ENCODE data around the gene PTTG1. TPM values are rescaled to one million over a fixed set of nuclear protein-coding genes. Genes with fewer than 3 reads are reported as not detected.

The PTTG1 gene
- total and polyA plus RNA-seq, 2 of the 4 experiments (the other 2 are of a cell fraction) = 98.6 to 118 TPM

DNA sequence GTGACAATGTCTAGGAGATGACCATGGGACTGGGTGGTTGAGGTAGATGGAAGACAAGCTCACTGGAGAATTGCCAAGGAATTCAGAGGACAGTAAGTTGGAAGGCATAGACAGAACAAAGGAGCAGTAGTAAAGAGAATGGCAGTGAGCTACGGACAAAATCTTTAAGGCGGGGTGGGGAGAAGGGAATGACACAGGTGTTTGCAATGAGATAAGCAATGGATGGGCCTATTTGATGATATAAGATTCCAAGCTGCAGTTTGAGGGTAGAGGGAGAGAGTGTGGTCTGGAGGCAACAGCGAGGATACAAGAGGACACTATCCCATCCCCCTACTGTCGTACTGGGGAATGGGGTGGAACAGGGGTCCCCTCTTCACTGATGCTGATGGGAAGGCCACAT, 14.4 kb downstream of the PTTG1 start:
- ChIA-PET POLR2A (ENCODE audit: unreplicated experiment) (no interaction called here), CTCF (no interaction called here)
- in situ Hi-C loops (cut with MboI; ENCODE audit: low sequenced_read_pairs) (no loop called here), dilution Hi-C loops (cut with HindIII; ENCODE audit: low sequenced_read_pairs, unreplicated experiment) (no loop called here), intact Hi-C loops (cut with micrococcal nuclease) (loop anchor here (10.0 kb wide), 1 partner anchor 1109 kb away; the partner anchor contains the start of gene GABRB2)
- no peak overlapping the region for H4K91ac ChIP-seq (ENCODE audit: insufficient read depth, low read depth, low read length)
- no peak overlapping the region for H3K4me2 ChIP-seq (ENCODE audit: low read depth, low read length)
- no peak overlapping the region for H3K23ac ChIP-seq (ENCODE audit: low read depth, low read length)
- no peak overlapping the region for H2AFZ ChIP-seq (replicated peaks; ENCODE audit: low read length, poor library complexity)
- BruUV-seq (replicated peaks) = no TSS peak
- TF ChIP-seq ELK1 (IDR thresholded peaks at IDR 0.05; ENCODE audit: borderline replicate concordance, low read depth, low read length) = no peak
- TF ChIP-seq NFE2L2 (IDR thresholded peaks at IDR 0.05; ENCODE audit: low read depth, low read length) = no peak
- TF ChIP-seq RAD21 (IDR thresholded peaks at IDR 0.05; ENCODE audit: low read length) = no peak
- TF ChIP-seq CHD1 (IDR thresholded peaks at IDR 0.05; ENCODE audit: low read depth, low read length) = no peak
- no peak for TF ChIP-seq MAFK (IDR thresholded peaks at IDR 0.05; ENCODE audit: low read depth, low read length)
- TF ChIP-seq POLR2A (IDR thresholded peaks at IDR 0.05; ENCODE audit: low read depth, low read length) = no peak
- TF ChIP-seq BHLHE40 (IDR thresholded peaks at IDR 0.05; ENCODE audit: low read depth, low read length) = no peak
- no peak for TF ChIP-seq RCOR1 (IDR thresholded peaks at IDR 0.05; ENCODE audit: insufficient replicate concordance, low read length)
- TF ChIP-seq, protein P1, sequence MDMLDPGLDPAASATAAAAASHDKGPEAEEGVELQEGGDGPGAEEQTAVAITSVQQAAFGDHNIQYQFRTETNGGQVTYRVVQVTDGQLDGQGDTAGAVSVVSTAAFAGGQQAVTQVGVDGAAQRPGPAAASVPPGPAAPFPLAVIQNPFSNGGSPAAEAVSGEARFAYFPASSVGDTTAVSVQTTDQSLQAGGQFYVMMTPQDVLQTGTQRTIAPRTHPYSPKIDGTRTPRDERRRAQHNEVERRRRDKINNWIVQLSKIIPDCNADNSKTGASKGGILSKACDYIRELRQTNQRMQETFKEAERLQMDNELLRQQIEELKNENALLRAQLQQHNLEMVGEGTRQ (IDR thresholded peaks at IDR 0.05; ENCODE audit: low read depth, low read length) = no peak
- TF ChIP-seq MXI1 (IDR thresholded peaks at IDR 0.05; ENCODE audit: borderline replicate concordance, low read depth, low read length) = no peak
- TF ChIP-seq CEBPB (IDR thresholded peaks at IDR 0.05; ENCODE audit: low read depth, low read length) = no peak
- no peak for TF ChIP-seq MAZ (IDR thresholded peaks at IDR 0.05; ENCODE audit: borderline replicate concordance, low read depth, low read length)
- no peak for TF ChIP-seq FOS (IDR thresholded peaks at IDR 0.05; ENCODE audit: low read depth, low read length)
- no peak for TF ChIP-seq CTCF (conservative IDR thresholded peaks at IDR 0.05; ENCODE audit: low read depth, low read length)
- no peak overlapping the region for H2AK5ac ChIP-seq (ENCODE audit: low read depth, low read length)
- H3K56ac ChIP-seq (ENCODE audit: extremely low read depth, insufficient read depth, low read length) = no peak overlapping the region
- H4K20me1 ChIP-seq (ENCODE audit: insufficient read depth, low read length) = no peaks in the 10 kb centered on the region
- H2BK15ac ChIP-seq (ENCODE audit: low read depth, low read length) = no peak overlapping the region
- H3K27me3 ChIP-seq (ENCODE audit: control insufficient read depth, insufficient read depth, low read length) = no peaks in the 10 kb centered on the region
- H3K4ac ChIP-seq (ENCODE audit: low read depth, low read length) = no peak overlapping the region
- no peak overlapping the region for H2BK20ac ChIP-seq (ENCODE audit: low read depth, low read length)
- no peak overlapping the region for H2BK5ac ChIP-seq (ENCODE audit: low read depth, low read length, poor library complexity, severe bottlenecking)
- no peak for DNase-seq
- no peaks in the 10 kb centered on the region for H3K4me1 ChIP-seq (ENCODE audit: control insufficient read depth, insufficient read depth, low read length)
- no peak overlapping the region for H2BK120ac ChIP-seq (ENCODE audit: low read depth, low read length)
- no peak overlapping the region for H4K5ac ChIP-seq (ENCODE audit: low read depth, low read length)
- H3K27ac ChIP-seq (ENCODE audit: insufficient read depth, low read length) = no peak overlapping the region
- WGBS, 2 experiments (ENCODE audit: extremely low coverage in 2 of 2, insufficient read length in 1 of 2) = no CpG with 5 or more reads among the region's 4 CpGs
- ATAC-seq (ENCODE audit: low read depth) = no peak
- no peak overlapping the region for H3K18ac ChIP-seq (ENCODE audit: low read depth, low read length)
- H2AK9ac ChIP-seq (replicated peaks; ENCODE audit: low read depth, low read length, poor library complexity) = no peak overlapping the region
- no peak overlapping the region for H3K4me3 ChIP-seq (ENCODE audit: insufficient read depth, low read depth, low read length)
- no peaks in the 10 kb centered on the region for H3K79me1 ChIP-seq (ENCODE audit: low read depth in 1 of 2, low read length in 2 of 2)
- H3K36me3 ChIP-seq (ENCODE audit: control insufficient read depth, insufficient read depth, low read length) = no peaks in the 10 kb centered on the region
- no peaks in the 10 kb centered on the region for H3K9me3 ChIP-seq (ENCODE audit: control insufficient read depth, insufficient read depth, low read length)
- no peaks in the 10 kb centered on the region for H3K9me1 ChIP-seq (ENCODE audit: insufficient read depth, low read length)
- H4K8ac ChIP-seq (ENCODE audit: low read depth in 2 of 2, low read length in 2 of 2) = no peak overlapping the region
- no peak overlapping the region for H3K9ac ChIP-seq (ENCODE audit: low read depth, low read length)
- H3K14ac ChIP-seq (replicated peaks; ENCODE audit: low read depth, low read length) = no peak overlapping the region

Measured in IMR-90 (cell line).